Cardiac fibroblast (primary cell): Measurements from ENCODE around the gene SAE1.
A peak's percentile ranks its signal among the peaks of the same experiment; 100 is the strongest.

Experiments used
- DNase-seq, 2 donors: peaks; one replicate each; pipeline versions ENCODE4 v3.0.0 to v3.0.0-alpha.2; 2010; ENCODE audit warnings: low read depth in 2 of 2
- H3K4me3 ChIP-seq, 2 donors: replicated peaks in 1 of 2; 1 replicate in 1 of 2; 2 replicates in 1 of 2; pipeline ENCODE4 v1.5.1; 2011; ENCODE audit warnings: low read depth in 2 of 2, low read length in 2 of 2, mild to moderate bottlenecking in 2 of 2, moderate library complexity in 1 of 2
- CTCF ChIP-seq: IDR thresholded peaks from one replicate; pipeline ENCODE4 v1.5.1; 2011; ENCODE audit warnings: low read depth, mild to moderate bottlenecking, low read length, inconsistent platforms

Gene SAE1

GRCh38 chr19:47256693-47257410, 126.2 kb downstream of the SAE1 start:
- no peak for TF ChIP-seq CTCF
- DNase-seq: peak; percentile 100
- H3K4me3 ChIP-seq: peak overlapping the region; percentile 60 to 65

GRCh38 chr19:47257411-47258169, 127.0 kb downstream of the SAE1 start:
- no peak for DNase-seq
- peak overlapping the region; percentile 44 to 65 for H3K4me3 ChIP-seq
- no peak for TF ChIP-seq CTCF

GRCh38 chr19:47258434-47258833, 127.8 kb downstream of the SAE1 start:
- no peak for DNase-seq
- H3K4me3 ChIP-seq: peak overlapping the region; percentile 44 to 65
- TF ChIP-seq CTCF: no peak

- DNase-seq: no peak
- no peak overlapping the region for H3K4me3 ChIP-seq
- no peak for TF ChIP-seq CTCF
Observed at GRCh38 chr19:47258895-47259555, 128.4 kb downstream of the SAE1 start.
